Natural killer cell treated with Interleukin-12 subunit alpha and Interleukin-12 subunit beta and Interleukin-15 and Interleukin-18, amount 100 ng/mL, for 72 hours (primary cell): ENCODE measurements around the gene HLF. TPM values are rescaled to one million over a fixed set of nuclear protein-coding genes. Genes with fewer than 3 reads are reported as not detected.

Experiments
- ATAC-seq, 2 donors: fragments of 150-1000 bp; cut with Tn5 transposase in 1 of 2; sonication (Bioruptor Pico), chemical (Tn5 transposase) in 1 of 2; 2 replicates each; pipeline ENCODE4 v1.10.0; 2021
- DNase-seq: peaks from one replicate; pipeline ENCODE4 v3.0.0; 2022; ENCODE audit warnings: low spot score
- H3K27ac Mint-ChIP-seq, 2 donors: 1 replicate in 1 of 2; 2 replicates in 1 of 2; pipeline ENCODE4 v1.8.0; 2022; ENCODE audit warnings: mixed read lengths in 2 of 2, mild to moderate bottlenecking in 1 of 2, moderate library complexity in 1 of 2
- H3K27me3 Mint-ChIP-seq, 2 donors: 1 replicate in 1 of 2; 2 replicates in 1 of 2; pipeline ENCODE4 v1.8.0; 2022; ENCODE audit warnings: mixed read lengths in 2 of 2
- H3K36me3 Mint-ChIP-seq: one replicate; pipeline ENCODE4 v1.8.0; 2022; ENCODE audit warnings: mixed read lengths
- H3K4me1 Mint-ChIP-seq, 2 donors: 1 replicate in 1 of 2; 2 replicates in 1 of 2; pipeline ENCODE4 v1.8.0; 2022; ENCODE audit warnings: low read depth in 2 of 2, mixed read lengths in 2 of 2, mild to moderate bottlenecking in 1 of 2
- H3K4me3 Mint-ChIP-seq: one replicate; pipeline ENCODE4 v1.8.0; 2022; ENCODE audit warnings: mixed read lengths
- H3K9me3 Mint-ChIP-seq: 2 replicates; pipeline ENCODE4 v1.8.0; 2022; ENCODE audit warnings: mixed read lengths
- total RNA-seq, 2 donors: library from RNA; stranded (reverse); gene quantifications; one replicate each; pipeline ENCODE4 v1.2.3, GENCODE V29; 2022

The HLF gene
- total RNA-seq, 2 donors from 2014 or later: 0.21 to 1.4 TPM

DNA sequence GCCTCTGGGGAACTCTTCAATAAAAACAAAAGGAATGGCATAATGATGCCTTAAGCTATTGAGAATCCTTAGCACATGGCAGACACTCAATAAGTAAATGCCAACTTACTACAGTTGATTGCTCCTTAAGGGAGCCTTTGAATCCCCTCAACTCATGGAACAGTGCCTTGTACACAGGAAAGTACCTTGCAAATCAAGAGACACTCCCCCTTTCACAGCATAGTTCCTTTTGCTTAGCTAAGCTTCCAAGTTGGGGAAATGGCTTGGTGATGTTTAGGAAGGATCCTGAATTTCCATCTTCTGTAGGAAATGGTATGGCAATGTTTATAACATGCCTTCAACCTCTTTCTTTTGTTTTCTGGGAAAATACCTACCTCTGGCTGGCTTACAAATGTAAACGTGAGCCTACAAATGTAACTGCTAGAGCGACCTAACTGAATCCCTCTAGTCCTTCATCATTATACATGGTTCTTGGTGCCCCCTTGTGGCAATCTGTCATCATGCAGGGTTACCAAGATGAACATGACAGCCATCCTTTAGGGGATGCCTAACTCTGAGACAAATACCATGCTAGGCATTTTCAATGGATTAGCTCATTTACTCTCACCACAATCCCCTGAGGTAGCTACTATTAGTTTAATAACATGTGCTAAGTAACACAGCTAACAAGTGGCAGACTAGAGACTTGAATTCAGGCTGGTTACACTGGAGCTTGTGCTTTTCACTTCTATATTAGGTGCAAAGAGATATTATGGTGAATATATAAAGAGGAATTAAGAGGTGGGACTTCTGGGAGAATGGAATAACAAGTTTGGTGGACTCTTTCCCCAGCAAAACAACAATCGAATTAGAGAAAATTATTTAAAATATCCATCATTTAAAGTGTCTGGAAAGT lies 91.9 kb downstream of the HLF start:
- no peak overlapping the region for H3K27ac Mint-ChIP-seq
- peak; percentile 65 for DNase-seq
- H3K36me3 Mint-ChIP-seq: peaks cover 9% of the 10 kb centered on the region
- no peak overlapping the region for H3K4me3 Mint-ChIP-seq
- H3K9me3 Mint-ChIP-seq: peaks cover 8% of the 10 kb centered on the region
- peaks cover 22 to 26% of the 10 kb centered on the region in 2 donors for H3K27me3 Mint-ChIP-seq
- H3K4me1 Mint-ChIP-seq: no peaks in the 10 kb centered on the region
- peak; percentile 75 for ATAC-seq

DNA sequence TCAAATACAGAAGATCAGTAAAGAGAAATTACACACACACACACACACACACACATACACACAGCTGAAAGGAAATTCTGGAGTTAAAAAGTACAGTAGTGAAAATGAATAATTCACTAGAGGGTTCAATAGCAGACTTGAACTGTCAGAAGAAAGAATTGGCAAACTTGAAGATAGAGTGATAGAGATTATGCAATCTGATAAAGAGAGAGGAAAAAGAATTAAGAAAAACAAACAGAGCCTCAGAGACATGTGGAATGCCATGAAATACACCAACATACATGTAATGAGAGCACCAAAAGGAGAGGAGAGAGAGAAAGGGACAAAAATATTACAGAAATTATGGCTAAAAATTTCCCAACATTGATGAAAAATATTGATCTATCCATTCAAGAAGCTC lies 96.2 kb downstream of the HLF start:
- Mint-ChIP-seq H3K4me3 (no peak overlapping the region), H3K27ac (no peak overlapping the region)

DNA sequence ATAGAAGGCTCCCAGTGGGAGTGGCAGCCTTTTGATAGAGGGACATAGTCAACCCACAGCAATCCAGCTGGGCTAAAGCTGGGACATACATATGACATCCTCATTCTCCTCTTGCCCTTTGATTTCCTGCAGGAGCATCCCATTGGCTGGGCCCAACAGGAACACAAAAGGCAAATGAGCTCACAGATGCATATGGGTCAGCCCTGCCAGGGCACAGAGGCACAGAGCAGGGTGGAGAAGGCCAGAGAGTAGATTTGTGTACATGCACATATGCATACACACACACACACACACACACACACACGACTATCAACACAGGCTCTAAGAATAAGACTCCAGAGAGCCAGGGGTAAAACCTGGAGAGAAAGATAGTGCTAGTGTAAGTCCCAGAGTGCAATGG lies 98.3 kb downstream of the HLF start:
- Mint-ChIP-seq H3K4me3 (no peak overlapping the region), H3K9me3 (peaks cover 8% of the 10 kb centered on the region), H3K27ac (no peak overlapping the region), H3K27me3 (peaks cover 18 to 24% of the 10 kb centered on the region in 2 donors), H3K4me1 (no peaks in the 10 kb centered on the region), H3K36me3 (peaks cover 9% of the 10 kb centered on the region)
- DNase-seq (no peak), ATAC-seq (no peak)

More for the DNA sequence above, 96.2 kb downstream of the HLF start:
- ATAC-seq (no peak), DNase-seq (no peak)
- Mint-ChIP-seq H3K4me1 (no peaks in the 10 kb centered on the region), H3K27me3 (peaks cover 20 to 22% of the 10 kb centered on the region in 2 donors), H3K9me3 (peaks cover 8% of the 10 kb centered on the region), H3K36me3 (peaks cover 9% of the 10 kb centered on the region)

DNA sequence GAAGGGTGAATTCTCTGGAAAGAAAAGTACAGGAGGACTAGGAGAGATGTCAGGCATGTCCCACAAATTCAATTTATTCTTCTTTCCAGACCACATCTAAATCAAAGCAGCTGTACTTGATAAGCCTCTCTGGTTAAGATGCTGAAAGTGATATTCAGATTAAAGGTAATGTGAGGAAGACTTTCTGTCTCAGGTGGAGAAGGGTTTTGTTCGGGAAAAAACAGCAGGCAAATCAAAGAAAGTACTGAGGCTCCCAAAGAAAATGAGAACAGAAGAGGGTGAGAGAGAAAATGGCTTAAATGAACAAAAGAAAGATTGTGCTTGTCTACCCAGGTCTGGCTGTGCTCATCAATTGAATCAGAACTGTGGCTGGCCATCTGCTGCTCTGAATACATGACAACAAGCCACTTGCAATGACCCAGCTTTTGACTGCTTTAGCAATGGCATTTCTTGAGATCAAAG lies 101.3 kb downstream of the HLF start:
- H3K4me1 Mint-ChIP-seq: peaks cover 4% of the 10 kb centered on the region in 2 donors
- no peak overlapping the region for H3K27ac Mint-ChIP-seq
- ATAC-seq (no peak), DNase-seq (no peak)
- peaks cover 3% of the 10 kb centered on the region for H3K9me3 Mint-ChIP-seq
- H3K36me3 Mint-ChIP-seq: peaks cover 3% of the 10 kb centered on the region
- H3K27me3 Mint-ChIP-seq: peaks cover 18 to 29% of the 10 kb centered on the region in 2 donors
- no peak overlapping the region for H3K4me3 Mint-ChIP-seq

DNA sequence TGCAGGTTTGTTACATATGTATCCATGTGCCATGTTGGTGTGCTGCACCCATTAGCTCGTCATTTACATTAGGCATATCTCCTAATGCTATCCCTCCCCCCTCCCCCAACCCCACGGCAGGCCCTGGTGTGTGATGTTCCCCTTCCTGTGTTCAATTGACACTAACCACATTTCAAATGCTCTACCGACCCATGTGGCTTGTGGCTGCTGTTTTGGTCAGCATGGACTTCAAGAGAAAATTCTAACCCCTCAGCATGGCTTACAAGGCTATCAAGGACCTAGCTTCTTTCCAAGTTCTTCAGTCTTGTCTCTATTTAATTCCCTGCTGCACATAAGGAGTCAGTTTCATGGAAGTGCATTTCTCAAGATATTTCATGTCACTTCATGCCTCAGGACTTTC lies 103.9 kb downstream of the HLF start:
- no peak overlapping the region for H3K4me3 Mint-ChIP-seq
- DNase-seq: no peak
- peaks cover 18 to 29% of the 10 kb centered on the region in 2 donors for H3K27me3 Mint-ChIP-seq
- no peak overlapping the region for H3K27ac Mint-ChIP-seq
- ATAC-seq: no peak
- peaks cover 4% of the 10 kb centered on the region in 2 donors for H3K4me1 Mint-ChIP-seq
- peaks cover 4% of the 10 kb centered on the region for H3K9me3 Mint-ChIP-seq
- H3K36me3 Mint-ChIP-seq: peaks cover 5% of the 10 kb centered on the region

Other genes starting within 250 kb of the HLF start
- gene MMD, start 156.9 kb downstream of the HLF start, total RNA-seq: 10 to 100 TPM; 26.1 to 27.2 TPM
- gene SMIM36, start 246.5 kb downstream of the HLF start, total RNA-seq: not detected